SHP77 (cell line): Measurements from ENCODE around the gene HIVEP3.

Experiments used
- DNase-seq, 2 experiments: peaks; one replicate each; lab custom pipeline; 2025; lab: John Stamatoyannopoulos, UW

HIVEP3 gene

DNA sequence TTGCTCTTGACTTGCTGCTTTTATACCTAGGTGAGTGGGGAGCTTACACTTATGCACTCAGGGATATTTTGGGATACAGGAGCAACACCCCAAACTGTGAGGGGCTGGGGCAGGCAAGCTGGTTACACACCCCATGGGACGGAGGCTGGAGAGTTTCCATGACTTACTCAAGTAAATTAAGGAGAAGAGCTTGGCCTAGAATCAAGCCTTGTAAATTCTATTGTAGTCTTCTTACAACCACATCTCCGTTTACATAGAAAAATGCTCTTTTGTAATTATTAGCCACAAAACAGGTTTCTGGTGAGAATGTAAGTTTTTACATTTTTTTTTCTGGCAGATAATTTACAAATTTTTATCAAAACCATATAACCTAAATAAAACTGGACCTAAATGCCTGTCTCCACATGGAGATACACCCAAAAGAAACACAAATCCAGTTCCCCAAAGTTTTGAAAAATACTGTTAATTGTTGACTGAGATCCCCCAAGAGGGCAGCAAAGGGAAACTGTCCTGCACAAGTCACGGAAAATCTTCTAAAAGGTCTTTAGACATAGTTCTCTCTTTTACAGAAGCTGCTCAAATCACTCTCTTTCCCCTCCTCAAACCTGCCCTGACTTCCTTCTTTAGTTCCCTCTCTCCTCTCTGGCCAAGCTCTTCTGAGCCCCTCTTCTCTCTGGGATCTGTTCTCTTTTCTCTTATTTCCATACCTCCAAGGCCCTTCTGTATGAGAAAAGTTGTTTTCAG is 134.0 kb downstream of the HIVEP3 start:
- DNase-seq = no peak

DNA sequence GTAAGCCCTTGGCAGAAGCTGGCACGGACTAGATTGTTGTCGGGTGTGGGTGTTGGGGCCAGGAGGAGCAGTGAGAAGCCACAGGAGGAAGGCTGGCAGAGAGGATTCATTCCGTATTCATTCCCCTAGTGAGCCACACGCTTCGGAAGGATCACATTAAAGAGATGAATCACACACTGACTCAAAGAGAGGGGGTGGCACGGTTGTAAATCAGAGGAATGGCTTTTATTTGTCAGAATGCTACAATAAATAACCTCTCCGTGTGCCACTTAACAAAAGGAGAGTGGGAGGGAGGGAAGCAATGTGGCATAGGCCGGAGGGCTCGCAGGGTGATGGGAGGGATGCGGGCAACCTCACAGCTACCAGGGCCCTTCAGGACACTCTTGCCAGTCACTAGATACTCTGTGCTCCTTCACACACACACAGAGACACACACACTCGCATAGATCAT is 135.5 kb downstream of the HIVEP3 start:
- DNase-seq = no peak

DNA sequence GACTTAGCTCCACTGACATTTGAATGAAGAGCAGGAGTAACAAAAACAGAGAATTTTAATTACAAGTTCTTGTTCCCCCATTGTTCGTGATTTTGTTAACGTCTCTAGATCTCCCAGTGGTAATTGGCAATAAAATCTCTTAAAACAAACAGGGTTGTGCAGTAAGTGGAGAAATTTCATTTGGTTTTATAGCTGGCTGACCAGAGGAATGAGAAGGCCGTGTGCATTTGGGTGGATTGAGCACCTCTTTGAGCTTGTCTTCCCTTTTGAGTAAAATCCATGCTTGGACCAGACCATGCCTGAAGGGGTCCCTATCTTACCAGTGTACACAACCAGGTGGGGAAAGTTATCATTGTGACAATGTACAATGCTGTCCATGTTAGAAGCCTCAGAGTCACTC is 137.8 kb downstream of the HIVEP3 start:
- DNase-seq = no peak

DNA sequence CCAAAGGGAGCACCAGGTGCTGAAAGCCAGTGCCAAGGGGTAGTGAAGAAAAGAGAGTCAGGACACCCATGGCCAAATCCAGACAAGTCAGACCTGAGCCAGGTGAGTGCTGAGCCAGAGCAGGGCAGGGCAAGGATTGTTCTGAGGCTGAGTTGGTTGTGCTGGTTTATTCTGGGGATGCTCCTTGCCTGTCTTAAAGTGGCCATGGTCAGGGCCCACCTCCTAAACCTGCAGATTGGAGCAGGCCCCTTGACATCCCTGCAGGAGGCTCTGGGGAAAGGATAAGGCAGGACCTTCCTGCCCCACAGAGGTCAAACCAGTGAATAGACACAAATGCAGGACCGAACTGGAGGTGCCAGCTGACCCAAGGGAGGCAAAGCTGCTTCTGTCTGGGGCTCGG is 138.4 kb downstream of the HIVEP3 start:
- no peak for DNase-seq

GRCh38 chr1:41779360-41779759 is 139.4 kb downstream of the HIVEP3 start:
- DNase-seq = no peak

DNA sequence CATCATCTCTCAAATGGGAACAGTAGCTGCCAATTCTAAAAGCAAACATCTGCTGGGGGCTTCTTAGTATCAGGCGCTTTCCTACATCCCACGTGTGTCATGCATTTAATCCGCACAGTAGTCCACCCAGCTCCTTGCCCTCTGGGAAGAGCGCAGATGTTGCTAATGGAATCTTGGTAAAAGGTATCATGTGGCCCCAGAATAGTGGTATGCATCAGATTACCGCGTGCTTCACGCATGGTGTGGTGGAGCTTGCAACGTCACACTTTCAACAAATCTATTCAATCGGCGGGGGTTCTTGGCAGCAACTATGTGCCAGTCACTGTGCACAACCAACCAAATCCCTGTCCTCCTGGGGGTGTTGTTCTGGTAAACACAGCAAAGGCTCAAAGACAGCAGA is 141.0 kb downstream of the HIVEP3 start:
- DNase-seq = no peak

DNA sequence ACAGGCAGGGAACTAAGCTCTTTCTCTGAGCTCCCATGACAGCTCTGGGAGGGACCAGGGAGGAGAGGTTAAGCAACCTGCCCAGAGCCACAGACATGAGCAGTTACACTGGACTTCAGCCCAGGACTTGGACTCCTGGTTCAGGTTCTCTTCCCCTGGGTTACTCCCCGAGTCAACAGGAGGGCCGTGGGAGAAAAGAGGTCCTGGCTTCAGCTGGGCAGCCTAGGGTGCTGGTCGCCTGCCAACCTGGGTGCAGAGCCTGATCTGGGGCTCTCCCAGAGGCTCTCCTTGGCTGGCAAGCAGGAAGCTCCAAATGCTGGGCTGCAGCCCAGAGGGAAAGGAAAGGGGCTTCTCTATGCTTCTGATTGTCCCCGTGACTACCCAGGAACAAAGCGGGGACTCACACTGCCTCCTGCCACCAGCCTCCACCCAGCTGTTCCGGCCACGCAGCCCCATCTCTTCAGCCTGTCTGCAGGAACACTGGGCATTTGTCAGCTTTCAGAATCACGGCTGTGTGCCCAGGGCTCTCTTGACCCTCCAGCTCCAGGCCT is 141.8 kb downstream of the HIVEP3 start:
- no peak for DNase-seq

DNA sequence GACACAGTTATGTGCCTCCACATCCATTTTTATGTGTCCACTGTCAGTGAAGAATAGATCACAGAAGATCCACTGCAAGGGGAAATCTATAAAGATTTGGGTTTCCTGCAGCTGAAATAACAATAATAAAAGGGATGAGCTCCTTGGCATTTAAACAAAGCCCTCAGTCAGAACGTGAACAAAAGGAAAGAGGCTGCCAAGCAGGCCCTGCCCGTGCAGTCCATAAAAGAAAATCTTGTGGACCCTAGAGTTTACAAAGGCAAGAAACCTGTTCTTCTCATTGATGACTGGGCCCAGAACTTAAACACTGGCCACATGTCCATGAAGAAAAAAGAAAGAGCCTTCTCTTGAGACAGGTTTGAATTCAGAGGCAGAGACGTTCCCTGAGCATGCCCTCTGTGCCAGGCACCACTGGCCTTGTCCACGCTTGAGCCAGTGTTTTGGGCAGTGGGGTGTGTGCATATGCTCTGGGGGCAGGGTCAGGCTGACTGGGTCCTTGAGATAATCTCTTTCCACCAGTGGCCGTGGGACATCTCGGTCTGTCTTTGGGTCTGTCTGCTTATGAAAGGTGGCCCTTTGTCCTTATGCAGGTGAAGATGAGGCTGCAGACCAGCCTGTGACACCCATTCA is 142.7 kb downstream of the HIVEP3 start:
- DNase-seq = no peak

DNA sequence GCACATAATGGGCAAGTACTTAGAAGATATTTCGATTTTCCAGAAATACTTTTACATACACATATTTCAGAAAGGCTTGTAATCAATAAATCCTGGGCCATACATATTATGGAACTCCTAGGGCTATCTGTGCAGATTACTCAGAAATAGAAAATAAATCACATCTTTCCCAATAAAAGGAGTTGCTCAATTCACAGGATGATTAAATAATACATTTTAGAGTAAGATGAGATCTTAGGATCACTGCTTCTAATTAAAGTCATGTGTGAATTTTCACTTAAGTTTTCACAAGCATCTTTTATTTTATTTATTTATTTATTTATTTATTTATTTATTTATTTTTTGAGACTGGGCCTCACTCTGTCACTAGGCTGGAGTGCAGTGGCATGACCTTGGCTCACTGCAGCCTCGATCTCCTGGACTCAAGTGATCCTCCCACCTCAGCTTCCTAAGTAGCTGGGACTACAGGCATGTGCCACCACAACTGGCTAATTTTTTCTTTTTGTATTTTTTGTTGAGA is 144.2 kb downstream of the HIVEP3 start:
- DNase-seq = no peak

- DNase-seq = no peak
Measured at GRCh38 chr1:41773842-41774241, 144.9 kb downstream of the HIVEP3 start.

- DNase-seq = no peak
Measured at GRCh38 chr1:41773144-41773591, 145.6 kb downstream of the HIVEP3 start.

DNA sequence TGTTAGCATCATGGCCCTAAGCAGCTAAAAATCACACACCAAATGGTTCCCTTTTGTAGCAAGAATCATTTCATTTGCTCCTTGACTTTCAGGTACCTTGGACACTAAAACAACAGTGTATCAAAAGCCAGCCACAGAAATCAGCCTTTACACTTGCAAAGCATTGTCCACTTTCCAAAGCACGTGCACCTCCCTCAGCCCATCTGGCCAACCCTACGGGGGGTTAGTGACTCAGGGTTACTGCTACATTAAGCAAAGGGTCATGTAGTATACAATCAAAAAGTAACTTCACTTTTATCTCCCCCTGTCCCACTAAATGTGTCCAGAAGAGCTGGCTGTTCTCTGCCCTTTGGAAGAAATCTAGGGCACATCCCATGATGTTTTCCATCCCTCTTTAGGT is 149.7 kb downstream of the HIVEP3 start:
- DNase-seq = no peak

GRCh38 chr1:41768583-41768982 is 150.1 kb downstream of the HIVEP3 start:
- no peak for DNase-seq

DNA sequence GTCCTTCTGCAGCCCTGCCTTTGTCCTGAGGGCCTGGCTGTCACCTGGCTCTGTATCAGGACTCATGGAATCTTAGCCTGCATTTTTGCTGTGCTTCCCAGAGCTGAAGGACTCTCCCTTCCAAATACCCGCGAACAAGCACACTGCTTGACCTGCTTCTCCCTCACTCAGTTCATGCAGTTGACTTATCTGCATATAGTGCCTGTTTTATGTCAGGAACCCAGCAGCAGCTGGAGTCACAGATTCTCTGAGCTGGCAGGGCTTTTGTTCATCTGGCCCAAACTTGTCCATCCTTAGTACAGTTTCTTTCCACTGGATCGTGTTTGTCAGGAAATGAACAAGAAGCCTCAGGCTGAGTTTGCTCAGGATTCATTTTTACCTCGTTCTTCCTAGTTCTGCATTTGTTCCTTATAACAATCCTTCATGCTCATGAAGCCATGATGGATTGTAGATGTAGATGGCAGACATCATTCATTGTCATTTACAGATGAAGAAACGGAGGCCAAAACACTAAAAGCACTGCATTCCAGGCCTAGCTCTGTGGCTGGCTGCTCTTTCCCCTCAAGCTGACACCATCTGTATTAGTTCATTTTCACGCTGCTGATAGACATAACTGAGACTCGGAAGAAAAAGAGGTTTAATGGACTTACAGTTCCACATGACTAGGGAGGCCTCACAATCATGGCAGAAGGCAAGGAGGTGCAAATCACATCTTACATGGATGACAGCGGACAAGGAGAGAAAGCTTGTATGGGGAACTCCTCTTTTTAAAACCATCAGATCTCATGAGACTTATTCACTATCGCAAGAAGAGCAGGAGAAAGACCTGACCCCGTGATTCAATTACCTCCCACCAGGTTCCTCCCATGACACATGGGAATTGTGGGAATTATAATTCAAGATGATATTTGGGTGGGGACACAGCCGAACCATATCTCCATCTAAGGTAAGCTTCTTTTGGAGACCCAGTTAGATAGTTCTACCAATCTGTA is 150.9 kb downstream of the HIVEP3 start:
- DNase-seq = no peak

DNA sequence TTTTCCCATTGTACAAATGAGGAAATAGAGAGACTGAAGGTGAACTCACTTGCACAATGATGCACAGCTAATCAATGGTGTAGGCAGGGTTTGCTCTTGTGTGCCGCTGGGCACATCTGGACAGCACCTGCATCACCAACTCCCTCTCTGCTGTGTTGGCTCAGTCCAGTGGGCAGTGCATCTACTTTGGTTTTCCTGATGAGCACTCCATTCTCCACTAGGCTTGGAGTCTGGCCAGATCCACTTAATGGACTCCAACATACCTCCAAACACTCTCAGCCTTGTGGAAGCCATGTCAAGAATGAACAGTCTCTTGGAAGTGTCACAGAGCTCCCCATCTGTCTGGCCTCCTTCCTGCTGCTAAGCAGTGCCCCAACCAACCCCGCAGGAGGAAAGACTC is 152.2 kb downstream of the HIVEP3 start:
- DNase-seq = no peak

GRCh38 chr1:41766041-41766440 is 152.7 kb downstream of the HIVEP3 start:
- DNase-seq = no peak

- no peak for DNase-seq
Measured at GRCh38 chr1:41765152-41765551, 153.6 kb downstream of the HIVEP3 start.

- DNase-seq = no peak
Measured at GRCh38 chr1:41764656-41765055, 154.1 kb downstream of the HIVEP3 start.

- DNase-seq = no peak
Measured at GRCh38 chr1:41762777-41763176, 155.9 kb downstream of the HIVEP3 start.

DNA sequence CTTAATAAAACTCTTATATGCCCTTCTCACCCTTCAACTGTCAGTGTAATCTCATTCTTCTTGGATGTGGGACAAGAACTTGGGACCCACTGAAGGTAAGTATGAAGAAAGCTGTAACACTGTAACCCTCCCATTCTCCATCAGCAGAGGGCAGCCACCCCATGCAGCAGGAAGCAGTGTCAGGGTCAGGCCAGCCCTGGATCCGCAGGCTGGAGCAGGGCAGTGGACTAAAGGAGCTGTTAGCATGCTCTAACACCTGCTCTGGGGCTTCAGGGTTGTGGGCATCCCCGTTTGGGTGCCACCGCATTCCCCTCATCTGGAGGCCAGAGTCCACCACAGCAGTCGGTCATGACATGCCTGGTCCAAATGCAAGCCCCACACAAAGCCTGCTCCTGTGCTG is 156.5 kb downstream of the HIVEP3 start:
- DNase-seq = no peak

DNA sequence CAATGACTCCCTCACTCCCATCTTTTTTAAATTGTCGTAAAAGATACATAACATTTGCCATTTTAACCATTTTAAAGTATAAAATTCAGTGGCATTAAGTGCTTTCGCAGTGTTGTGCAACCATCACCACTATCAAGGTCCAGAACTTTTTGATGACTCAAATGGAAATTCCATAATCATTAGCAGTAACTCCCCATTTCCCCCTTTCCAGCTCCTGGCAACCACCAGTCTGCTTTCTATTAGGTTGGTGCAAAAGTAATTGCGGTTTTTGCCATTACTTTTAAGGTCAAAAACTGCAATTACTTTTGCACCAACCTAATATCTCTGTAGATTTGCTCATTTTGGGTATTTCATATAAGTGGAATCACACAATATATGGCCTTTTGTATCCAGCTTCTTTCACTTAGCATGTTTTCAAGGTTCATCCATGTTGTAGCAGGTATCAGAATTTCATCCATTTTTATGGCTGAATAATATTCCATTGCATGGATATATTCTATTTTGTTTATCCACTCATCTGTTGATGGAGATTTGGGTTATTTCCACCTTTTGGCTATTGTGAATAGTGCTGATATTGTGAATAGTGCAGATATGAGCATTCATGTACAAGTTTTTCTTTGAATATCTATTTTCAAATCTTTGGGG is 159.7 kb downstream of the HIVEP3 start:
- DNase-seq = no peak
